Stimulated activated CD4-positive, alpha-beta T cell treated with anti-CD3 and anti-CD28 coated beads, Interleukin-15, amount 100 ng/mL, for 24 hours (primary cell): ENCODE measurements around the gene LOXL1.
A peak's percentile ranks its signal among the peaks of the same experiment; 100 is the strongest.

Source experiments
- DNase-seq: peaks from one replicate; pipeline ENCODE4 v3.0.0-alpha.2; 2020

Gene LOXL1, protein sequence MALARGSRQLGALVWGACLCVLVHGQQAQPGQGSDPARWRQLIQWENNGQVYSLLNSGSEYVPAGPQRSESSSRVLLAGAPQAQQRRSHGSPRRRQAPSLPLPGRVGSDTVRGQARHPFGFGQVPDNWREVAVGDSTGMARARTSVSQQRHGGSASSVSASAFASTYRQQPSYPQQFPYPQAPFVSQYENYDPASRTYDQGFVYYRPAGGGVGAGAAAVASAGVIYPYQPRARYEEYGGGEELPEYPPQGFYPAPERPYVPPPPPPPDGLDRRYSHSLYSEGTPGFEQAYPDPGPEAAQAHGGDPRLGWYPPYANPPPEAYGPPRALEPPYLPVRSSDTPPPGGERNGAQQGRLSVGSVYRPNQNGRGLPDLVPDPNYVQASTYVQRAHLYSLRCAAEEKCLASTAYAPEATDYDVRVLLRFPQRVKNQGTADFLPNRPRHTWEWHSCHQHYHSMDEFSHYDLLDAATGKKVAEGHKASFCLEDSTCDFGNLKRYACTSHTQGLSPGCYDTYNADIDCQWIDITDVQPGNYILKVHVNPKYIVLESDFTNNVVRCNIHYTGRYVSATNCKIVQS

GRCh38 chr15:73926219-73927002 is at the start of gene LOXL1:
Gene LOXL1, plus strand, starts transcription at chr15:73926462. Its CDS starts 322 bp downstream, at chr15:73926784.
- DNase-seq = no peak

- DNase-seq = no peak
Measured at GRCh38 chr15:73879426-73879825, 46.8 kb upstream of the LOXL1 start.

GRCh38 chr15:73881579-73882320 is 44.5 kb upstream of the LOXL1 start:
- DNase-seq = no peak

DNA sequence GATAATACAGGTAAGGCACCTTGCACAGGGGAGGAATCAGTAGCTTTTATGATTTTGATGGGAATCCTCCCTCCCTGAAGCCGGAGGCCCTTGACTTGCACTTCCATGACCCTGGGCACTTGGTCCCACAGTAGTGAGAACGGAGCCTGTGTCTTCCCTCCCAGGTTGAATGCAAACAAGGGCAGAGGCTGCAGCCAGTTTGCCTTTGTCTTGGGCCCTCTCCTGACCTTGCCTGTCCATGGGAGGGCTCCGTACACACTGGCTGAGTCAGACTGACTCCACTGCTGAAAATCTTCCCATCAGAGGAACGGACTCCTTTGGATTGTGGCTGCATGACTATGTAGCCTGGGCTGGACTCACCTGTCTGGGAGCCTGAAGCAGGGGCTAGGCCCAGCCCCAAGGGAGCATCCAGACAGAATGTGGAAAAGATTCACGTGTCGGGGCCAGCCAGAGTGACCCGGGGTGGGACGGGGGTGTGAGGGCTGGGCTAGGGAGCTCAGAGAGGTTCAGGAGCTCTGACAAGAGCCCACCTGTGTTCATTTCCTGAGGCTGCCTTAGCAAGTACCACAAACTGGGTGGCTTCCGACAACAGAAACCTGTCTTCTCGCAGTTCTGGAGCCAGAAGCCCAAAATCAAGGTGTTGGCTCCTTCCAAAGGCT is 43.4 kb upstream of the LOXL1 start:
- no peak for DNase-seq

- no peak for DNase-seq
Measured at GRCh38 chr15:73884159-73884558, 42.1 kb upstream of the LOXL1 start.

- DNase-seq = no peak
Measured at GRCh38 chr15:73885954-73886700, 40.1 kb upstream of the LOXL1 start.

- no peak for DNase-seq
Measured at GRCh38 chr15:73886717-73887345, 39.4 kb upstream of the LOXL1 start.

GRCh38 chr15:73887481-73887880 is 38.8 kb upstream of the LOXL1 start:
- no peak for DNase-seq

- DNase-seq = no peak
Measured at GRCh38 chr15:73888224-73889041, 37.8 kb upstream of the LOXL1 start.

- no peak for DNase-seq
Measured at GRCh38 chr15:73889053-73889761, 37.1 kb upstream of the LOXL1 start.

GRCh38 chr15:73889762-73890124 is 36.5 kb upstream of the LOXL1 start:
- DNase-seq = no peak

- no peak for DNase-seq
Measured at GRCh38 chr15:73891328-73892315, 34.6 kb upstream of the LOXL1 start.

DNA sequence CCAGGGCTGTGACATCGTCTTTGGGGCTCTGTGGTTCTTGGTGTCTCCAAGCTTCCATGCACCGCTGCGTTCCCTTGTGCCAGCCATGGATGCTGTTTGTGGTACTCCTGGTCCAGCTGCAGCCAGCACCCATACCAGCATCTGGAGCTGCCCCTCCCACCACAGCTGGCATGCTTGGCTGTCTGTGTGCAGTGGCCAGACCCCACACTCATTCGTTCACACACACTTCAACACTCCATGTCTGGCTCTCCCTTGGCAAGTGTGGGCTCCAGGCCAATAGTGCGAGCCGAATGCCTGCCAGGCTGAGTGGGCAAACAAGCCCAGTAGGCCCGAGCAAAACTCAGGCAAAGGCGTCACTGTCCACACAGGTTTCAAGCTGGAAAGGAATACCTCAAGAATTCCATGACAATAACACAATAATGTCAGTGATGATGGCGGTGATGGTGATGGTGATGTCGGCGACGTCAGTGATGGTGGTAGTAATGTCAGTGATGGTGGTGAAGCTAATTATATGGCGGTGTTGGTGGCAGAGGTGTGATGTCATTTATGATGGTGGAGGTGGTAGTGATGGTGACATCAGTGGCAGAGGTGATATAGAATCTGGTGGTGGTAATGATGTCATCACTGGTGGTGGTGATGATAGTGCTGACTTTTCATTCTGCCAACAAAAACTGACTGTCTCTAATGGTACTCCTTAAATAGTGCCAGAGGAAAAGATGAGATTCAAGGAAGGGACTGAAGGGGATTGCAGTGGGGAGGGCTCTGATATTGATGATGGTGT is 33.6 kb upstream of the LOXL1 start:
- DNase-seq = no peak

GRCh38 chr15:73894133-73894814 is 32.0 kb upstream of the LOXL1 start:
- no peak for DNase-seq

- peak; percentile 69 for DNase-seq
Measured at GRCh38 chr15:73897441-73898261, 28.6 kb upstream of the LOXL1 start.
